A673 (cell line): ENCODE measurements around the gene SPEF2. TPM values are rescaled to one million over a fixed set of nuclear protein-coding genes. Genes with fewer than 3 reads are reported as not detected.

ENCODE experiments used
- BruUV-seq: library from RNA; stranded (reverse); fragments of 400-500 nt; replicated peaks from 2 replicates; lab custom pipeline; 2021; lab: Mats Ljungman, UMichigan
- CTCF ChIA-PET: fragments of 300-600 bp; sonication (Branson Sonifier 250); formaldehyde crosslinking; loops from one replicate; lab custom pipeline; 2022; ENCODE audit warnings: antibody characterized with exemption; lab: Charles Lee
- POLR2A ChIA-PET: fragments of 300-600 bp; sonication (Branson Sonifier 250); formaldehyde crosslinking; loops from one replicate; lab custom pipeline; 2022; ENCODE audit warnings: antibody characterized with exemption; ENCODE audit not compliant: low non-redundant PET; lab: Charles Lee
- DNase-seq: peaks from one replicate; pipeline ENCODE4 v3.0.0-alpha.2; 2015; ENCODE audit warnings: low spot score
- H3K27ac ChIP-seq: fragments of 200-600 bp; sonication (generic); 2 replicates; pipeline ENCODE4 v1.5.1; 2016; ENCODE audit warnings: mixed run types, low read depth, mild to moderate bottlenecking, mixed read lengths, antibody characterized with exemption, low read length; ENCODE audit not compliant: poor library complexity, severe bottlenecking
- H3K27me3 ChIP-seq: fragments of 200-600 bp; sonication (generic); replicated peaks from 2 replicates; pipeline ENCODE4 v1.6.1; 2017; ENCODE audit warnings: mixed run types, low read depth, mild to moderate bottlenecking, mixed read lengths, antibody characterized with exemption, low read length; ENCODE audit not compliant: insufficient read depth, poor library complexity
- H3K36me3 ChIP-seq: fragments of 200-600 bp; sonication (generic); 2 replicates; pipeline ENCODE4 v1.6.1; 2016; ENCODE audit warnings: mixed run types, mild to moderate bottlenecking, mixed read lengths, antibody characterized with exemption, low read length; ENCODE audit not compliant: insufficient read depth, poor library complexity, severe bottlenecking
- H3K4me1 ChIP-seq: fragments of 200-600 bp; sonication (generic); 2 replicates; pipeline ENCODE4 v1.6.1; 2017; ENCODE audit warnings: mixed run types, mild to moderate bottlenecking, mixed read lengths, antibody characterized with exemption, low read length; ENCODE audit not compliant: insufficient read depth, poor library complexity, severe bottlenecking
- H3K4me3 ChIP-seq: fragments of 200-600 bp; sonication (generic); 2 replicates; pipeline ENCODE4 v1.5.1; 2016; ENCODE audit warnings: low read depth, mixed run types, mild to moderate bottlenecking, mixed read lengths, low read length; ENCODE audit not compliant: poor library complexity, severe bottlenecking
- H3K9me3 ChIP-seq: fragments of 200-600 bp; sonication (generic); 2 replicates; pipeline ENCODE4 v1.6.1; 2016; ENCODE audit warnings: mixed run types, low read depth, mild to moderate bottlenecking, mixed read lengths, antibody characterized with exemption, low read length; ENCODE audit not compliant: poor library complexity, severe bottlenecking
- CTCF ChIP-seq: fragments of 300-800, 200-600 bp; sonication (generic); conservative IDR thresholded peaks from 2 replicates; pipeline ENCODE4 v1.5.1; 2017; ENCODE audit warnings: low read depth, mild to moderate bottlenecking, antibody characterized with exemption, low read length, moderate library complexity, mixed read lengths
- EZH2 ChIP-seq: fragments of 200-600 bp; sonication (generic); IDR thresholded peaks from 2 replicates; pipeline ENCODE4 v1.6.1; 2017; ENCODE audit warnings: borderline replicate concordance, low read depth, mild to moderate bottlenecking, mixed read lengths, antibody characterized with exemption, low read length; ENCODE audit not compliant: poor library complexity, severe bottlenecking
- intact Hi-C: fragments of 100-400 bp; cut with micrococcal nuclease; formaldehyde crosslinking; loops from one replicate; pipeline ENCODE4 v1.10.0; 2022; ENCODE audit not compliant: unreplicated experiment
- total RNA-seq: library from RNA; stranded (reverse); gene quantifications from 2 replicates; pipeline ENCODE4 v1.2.3, GENCODE V29; 2021

The SPEF2 gene
- total RNA-seq, 1 experiment from 2014 or later: 1.5 TPM

GRCh38 chr5:35861718-35862117 is 244.1 kb downstream of the SPEF2 start:
- TF ChIP-seq CTCF (no peak), EZH2 (no peak)
- POLR2A ChIA-PET: no interaction called here
- H3K36me3 ChIP-seq: no peaks in the 10 kb centered on the region
- H3K9me3 ChIP-seq: no peaks in the 10 kb centered on the region
- DNase-seq: no peak
- intact Hi-C loops: no loop called here
- H3K27me3 ChIP-seq: no peaks in the 10 kb centered on the region
- CTCF ChIA-PET: no interaction called here
- peaks cover 34% of the 10 kb centered on the region for H3K4me1 ChIP-seq
- H3K4me3 ChIP-seq: no peak overlapping the region
- BruUV-seq: no TSS peak
- H3K27ac ChIP-seq: no peak overlapping the region

GRCh38 chr5:35862126-35862525 is 244.5 kb downstream of the SPEF2 start:
- TF ChIP-seq EZH2 (no peak), CTCF (no peak)
- H3K9me3 ChIP-seq: no peaks in the 10 kb centered on the region
- H3K36me3 ChIP-seq: no peaks in the 10 kb centered on the region
- DNase-seq: no peak
- CTCF ChIA-PET: no interaction called here
- H3K4me3 ChIP-seq: no peak overlapping the region
- no peaks in the 10 kb centered on the region for H3K27me3 ChIP-seq
- peaks cover 30% of the 10 kb centered on the region for H3K4me1 ChIP-seq
- BruUV-seq: no TSS peak
- H3K27ac ChIP-seq: no peak overlapping the region
- POLR2A ChIA-PET: no interaction called here
- intact Hi-C loops: no loop called here

GRCh38 chr5:35863159-35863558 is 245.5 kb downstream of the SPEF2 start:
- DNase-seq: no peak
- intact Hi-C loops: no loop called here
- H3K27me3 ChIP-seq: no peaks in the 10 kb centered on the region
- ChIA-PET POLR2A (no interaction called here), CTCF (no interaction called here)
- no peak overlapping the region for H3K27ac ChIP-seq
- H3K9me3 ChIP-seq: no peaks in the 10 kb centered on the region
- no peak overlapping the region for H3K4me3 ChIP-seq
- H3K4me1 ChIP-seq: peaks cover 20% of the 10 kb centered on the region
- BruUV-seq: no TSS peak
- H3K36me3 ChIP-seq: no peaks in the 10 kb centered on the region
- TF ChIP-seq CTCF (no peak), EZH2 (no peak)

Other genes starting within 250 kb of the SPEF2 start
- 4.2 and 7.7 TPM in 2 replicates for gene IL7R, start 239.0 kb downstream of the SPEF2 start, total RNA-seq